K562 (cell line): Measurements from ENCODE around the gene TMEM50B.

Experiments used
- COPS2 ChIP-seq: fragments of 450-650 bp; conservative IDR thresholded peaks from 2 replicates; pipeline ENCODE4 v1.6.1; 2016; ENCODE audit warnings: mild to moderate bottlenecking, moderate library complexity
- EGR1 ChIP-seq: fragments of 450-650 bp; conservative IDR thresholded peaks from 2 replicates; pipeline ENCODE4 v1.6.1; 2017; ENCODE audit warnings: mild to moderate bottlenecking
- POLR2A ChIP-seq: fragments of 450-650 bp; conservative IDR thresholded peaks from 2 replicates; pipeline ENCODE4 v1.6.1; 2016
- PRPF4 ChIP-seq: fragments of 200-400 bp; formaldehyde crosslinking; IDR thresholded peaks from one replicate; pipeline ENCODE4 v1.6.1; 2017; ENCODE audit warnings: low read length, low read depth, mild to moderate bottlenecking; ENCODE audit not compliant: insufficient read depth, poor library complexity, severe bottlenecking
- SMARCE1 ChIP-seq: fragments of 450-650 bp; IDR thresholded peaks from 2 replicates; pipeline ENCODE4 v1.7.1; 2016; ENCODE audit warnings: mild to moderate bottlenecking
- TF ChIP-seq, protein P1 (sequence below), 2 experiments: fragments of 450-650 bp; conservative IDR thresholded peaks; 2 replicates each; pipeline ENCODE4 v1.6.1; 2017; ENCODE audit warnings: mild to moderate bottlenecking in 2 of 2, moderate library complexity in 2 of 2
- TF ChIP-seq, protein P2 (sequence below), 2 experiments: fragments of 450-650 bp; IDR thresholded peaks; 2 replicates each; pipeline ENCODE4 v1.6.1; 2016; ENCODE audit warnings: mild to moderate bottlenecking in 2 of 2, borderline replicate concordance in 1 of 2, low read depth in 1 of 2, moderate library complexity in 1 of 2
- TF ChIP-seq, protein P3 (sequence below): fragments of 250-450 bp; sonication (Bioruptor Pico); IDR thresholded peaks from 2 replicates; pipeline ENCODE4 v1.5.0; 2020; ENCODE audit warnings: mild to moderate bottlenecking
- TF ChIP-seq, protein P4 (sequence below), 3 experiments: IDR thresholded peaks in 2 of 3; conservative IDR thresholded peaks in 1 of 3; 2 replicates each; pipeline ENCODE4 v1.5.1; 2011 to 2012; ENCODE audit warnings: low read length in 3 of 3, mild to moderate bottlenecking in 3 of 3, control low read depth in 2 of 3, improper control_type of control experiment in 1 of 3, inconsistent platforms in 1 of 3, low read depth in 1 of 3, mixed read lengths in 1 of 3, moderate library complexity in 1 of 3; ENCODE audit not compliant: insufficient read depth in 2 of 3

DNA sequence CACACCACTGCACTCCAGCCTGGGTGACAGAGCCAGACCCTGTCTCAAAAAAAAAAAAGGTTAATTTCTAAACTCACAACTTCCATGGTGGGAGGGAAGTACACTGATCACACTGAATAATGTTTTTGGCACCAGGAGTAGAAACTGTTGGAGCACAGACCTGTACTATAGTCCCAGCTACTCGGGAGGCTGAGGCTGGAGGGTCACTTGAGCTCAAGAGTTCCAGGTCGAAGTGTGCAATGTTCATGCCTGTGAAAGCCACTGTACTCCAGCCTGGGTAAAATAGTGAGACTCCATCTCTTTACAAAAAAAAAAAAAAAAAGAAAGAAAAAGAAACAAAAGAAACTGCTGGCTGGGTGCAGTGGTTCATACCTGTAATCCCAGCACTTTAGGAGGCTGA lies 35.3 kb downstream of the TMEM50B start:
- TF ChIP-seq, protein P1, sequence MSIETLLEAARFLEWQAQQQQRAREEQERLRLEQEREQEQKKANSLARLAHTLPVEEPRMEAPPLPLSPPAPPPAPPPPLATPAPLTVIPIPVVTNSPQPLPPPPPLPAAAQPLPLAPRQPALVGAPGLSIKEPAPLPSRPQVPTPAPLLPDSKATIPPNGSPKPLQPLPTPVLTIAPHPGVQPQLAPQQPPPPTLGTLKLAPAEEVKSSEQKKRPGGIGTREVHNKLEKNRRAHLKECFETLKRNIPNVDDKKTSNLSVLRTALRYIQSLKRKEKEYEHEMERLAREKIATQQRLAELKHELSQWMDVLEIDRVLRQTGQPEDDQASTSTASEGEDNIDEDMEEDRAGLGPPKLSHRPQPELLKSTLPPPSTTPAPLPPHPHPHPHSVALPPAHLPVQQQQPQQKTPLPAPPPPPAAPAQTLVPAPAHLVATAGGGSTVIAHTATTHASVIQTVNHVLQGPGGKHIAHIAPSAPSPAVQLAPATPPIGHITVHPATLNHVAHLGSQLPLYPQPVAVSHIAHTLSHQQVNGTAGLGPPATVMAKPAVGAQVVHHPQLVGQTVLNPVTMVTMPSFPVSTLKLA (conservative IDR thresholded peaks at IDR 0.05), result no peak
- TF ChIP-seq, protein P2, sequence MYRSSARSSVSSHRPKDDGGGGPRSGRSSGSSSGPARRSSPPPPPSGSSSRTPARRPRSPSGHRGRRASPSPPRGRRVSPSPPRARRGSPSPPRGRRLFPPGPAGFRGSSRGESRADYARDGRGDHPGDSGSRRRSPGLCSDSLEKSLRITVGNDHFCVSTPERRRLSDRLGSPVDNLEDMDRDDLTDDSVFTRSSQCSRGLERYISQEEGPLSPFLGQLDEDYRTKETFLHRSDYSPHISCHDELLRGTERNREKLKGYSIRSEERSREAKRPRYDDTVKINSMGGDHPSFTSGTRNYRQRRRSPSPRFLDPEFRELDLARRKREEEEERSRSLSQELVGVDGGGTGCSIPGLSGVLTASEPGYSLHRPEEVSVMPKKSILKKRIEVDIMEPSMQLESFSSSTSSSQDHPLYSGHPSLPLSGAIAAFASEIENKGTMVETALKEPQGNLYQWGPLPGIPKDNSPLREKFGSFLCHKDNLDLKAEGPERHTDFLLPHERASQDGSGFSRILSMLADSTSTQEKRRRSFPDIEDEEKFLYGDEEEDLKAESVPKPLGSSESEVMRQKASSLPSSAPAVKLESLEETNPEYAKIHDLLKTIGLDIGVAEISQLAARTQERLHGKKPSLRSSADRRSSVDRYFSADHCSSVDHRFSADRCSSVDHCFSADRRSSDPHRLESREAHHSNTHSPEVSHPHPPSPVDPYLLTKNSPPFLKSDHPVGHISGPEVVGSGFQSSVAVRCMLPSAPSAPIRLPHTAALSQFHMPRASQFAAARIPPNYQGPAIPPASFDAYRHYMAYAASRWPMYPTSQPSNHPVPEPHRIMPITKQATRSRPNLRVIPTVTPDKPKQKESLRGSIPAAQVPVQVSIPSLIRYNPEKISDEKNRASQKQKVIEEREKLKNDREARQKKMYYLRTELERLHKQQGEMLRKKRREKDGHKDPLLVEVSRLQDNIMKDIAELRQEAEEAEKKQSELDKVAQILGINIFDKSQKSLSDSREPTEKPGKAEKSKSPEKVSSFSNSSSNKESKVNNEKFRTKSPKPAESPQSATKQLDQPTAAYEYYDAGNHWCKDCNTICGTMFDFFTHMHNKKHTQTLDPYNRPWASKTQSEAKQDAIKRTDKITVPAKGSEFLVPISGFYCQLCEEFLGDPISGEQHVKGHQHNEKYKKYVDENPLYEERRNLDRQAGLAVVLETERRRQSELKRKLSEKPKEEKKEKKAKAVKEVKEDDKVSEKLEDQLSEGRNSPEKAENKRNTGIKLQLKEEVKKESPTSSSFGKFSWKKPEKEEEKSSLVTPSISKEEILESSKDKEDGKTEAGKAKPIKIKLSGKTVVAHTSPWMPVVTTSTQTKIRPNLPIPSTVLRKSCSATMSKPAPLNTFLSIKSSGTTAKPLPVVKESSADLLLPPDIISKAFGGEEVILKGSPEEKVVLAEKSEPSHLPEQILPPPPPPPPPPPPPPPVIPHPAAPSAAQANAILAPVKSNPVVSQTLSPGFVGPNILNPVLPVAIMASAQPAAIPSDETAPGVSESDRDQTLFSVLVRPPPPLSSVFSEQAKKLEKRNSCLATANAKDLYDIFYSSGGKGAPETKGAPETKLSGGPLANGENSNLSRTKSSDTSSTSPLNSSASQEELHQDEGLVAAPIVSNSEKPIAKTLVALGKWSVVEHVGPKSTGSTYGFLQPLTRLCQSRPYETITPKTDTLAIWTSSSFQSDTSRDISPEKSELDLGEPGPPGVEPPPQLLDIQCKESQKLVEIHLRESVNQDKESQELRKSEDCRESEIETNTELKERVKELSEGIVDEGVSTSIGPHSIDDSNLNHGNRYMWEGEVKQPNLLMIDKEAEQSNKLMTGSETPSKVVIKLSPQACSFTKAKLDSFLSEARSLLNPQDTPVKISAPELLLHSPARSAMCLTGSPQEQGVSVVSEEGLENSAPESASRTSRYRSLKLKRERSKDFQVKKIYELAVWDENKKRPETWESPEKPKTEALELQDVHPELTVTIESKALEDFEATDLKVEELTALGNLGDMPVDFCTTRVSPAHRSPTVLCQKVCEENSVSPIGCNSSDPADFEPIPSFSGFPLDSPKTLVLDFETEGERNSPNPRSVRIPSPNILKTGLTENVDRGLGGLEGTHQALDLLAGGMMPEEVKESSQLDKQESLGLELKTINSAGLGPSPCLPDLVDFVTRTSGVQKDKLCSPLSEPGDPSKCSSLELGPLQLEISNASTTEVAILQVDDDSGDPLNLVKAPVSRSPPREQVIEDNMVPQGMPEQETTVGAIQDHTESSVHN (IDR thresholded peaks at IDR 0.05; ENCODE audit: borderline replicate concordance in 1 of 2, low read depth in 1 of 2), result no peak
- TF ChIP-seq, protein P3, sequence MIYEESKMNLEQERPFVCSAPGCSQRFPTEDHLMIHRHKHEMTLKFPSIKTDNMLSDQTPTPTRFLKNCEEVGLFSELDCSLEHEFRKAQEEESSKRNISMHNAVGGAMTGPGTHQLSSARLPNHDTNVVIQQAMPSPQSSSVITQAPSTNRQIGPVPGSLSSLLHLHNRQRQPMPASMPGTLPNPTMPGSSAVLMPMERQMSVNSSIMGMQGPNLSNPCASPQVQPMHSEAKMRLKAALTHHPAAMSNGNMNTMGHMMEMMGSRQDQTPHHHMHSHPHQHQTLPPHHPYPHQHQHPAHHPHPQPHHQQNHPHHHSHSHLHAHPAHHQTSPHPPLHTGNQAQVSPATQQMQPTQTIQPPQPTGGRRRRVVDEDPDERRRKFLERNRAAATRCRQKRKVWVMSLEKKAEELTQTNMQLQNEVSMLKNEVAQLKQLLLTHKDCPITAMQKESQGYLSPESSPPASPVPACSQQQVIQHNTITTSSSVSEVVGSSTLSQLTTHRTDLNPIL (CRISPR knock-in tag), result no peak
- TF ChIP-seq, protein P4, sequence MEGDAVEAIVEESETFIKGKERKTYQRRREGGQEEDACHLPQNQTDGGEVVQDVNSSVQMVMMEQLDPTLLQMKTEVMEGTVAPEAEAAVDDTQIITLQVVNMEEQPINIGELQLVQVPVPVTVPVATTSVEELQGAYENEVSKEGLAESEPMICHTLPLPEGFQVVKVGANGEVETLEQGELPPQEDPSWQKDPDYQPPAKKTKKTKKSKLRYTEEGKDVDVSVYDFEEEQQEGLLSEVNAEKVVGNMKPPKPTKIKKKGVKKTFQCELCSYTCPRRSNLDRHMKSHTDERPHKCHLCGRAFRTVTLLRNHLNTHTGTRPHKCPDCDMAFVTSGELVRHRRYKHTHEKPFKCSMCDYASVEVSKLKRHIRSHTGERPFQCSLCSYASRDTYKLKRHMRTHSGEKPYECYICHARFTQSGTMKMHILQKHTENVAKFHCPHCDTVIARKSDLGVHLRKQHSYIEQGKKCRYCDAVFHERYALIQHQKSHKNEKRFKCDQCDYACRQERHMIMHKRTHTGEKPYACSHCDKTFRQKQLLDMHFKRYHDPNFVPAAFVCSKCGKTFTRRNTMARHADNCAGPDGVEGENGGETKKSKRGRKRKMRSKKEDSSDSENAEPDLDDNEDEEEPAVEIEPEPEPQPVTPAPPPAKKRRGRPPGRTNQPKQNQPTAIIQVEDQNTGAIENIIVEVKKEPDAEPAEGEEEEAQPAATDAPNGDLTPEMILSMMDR (IDR thresholded peaks at IDR 0.05 in 2 of 3, conservative IDR thresholded peaks at IDR 0.05 in 1 of 3; ENCODE audit: insufficient read depth in 2 of 3, low read depth in 1 of 3, low read length in 3 of 3), result no peak
- TF ChIP-seq EGR1 (no peak), POLR2A (no peak), COPS2 (no peak), PRPF4 (no peak), SMARCE1 (no peak)
